Fibroblast of skin of left biceps (primary cell): ENCODE measurements around the gene CCSER1.

Experiments
- DNase-seq, 2 experiments: peaks; one replicate each; pipeline ENCODE4 v3.0.0-alpha.2; 2013; ENCODE audit warnings: low read depth in 2 of 2

CCSER1 gene

DNA sequence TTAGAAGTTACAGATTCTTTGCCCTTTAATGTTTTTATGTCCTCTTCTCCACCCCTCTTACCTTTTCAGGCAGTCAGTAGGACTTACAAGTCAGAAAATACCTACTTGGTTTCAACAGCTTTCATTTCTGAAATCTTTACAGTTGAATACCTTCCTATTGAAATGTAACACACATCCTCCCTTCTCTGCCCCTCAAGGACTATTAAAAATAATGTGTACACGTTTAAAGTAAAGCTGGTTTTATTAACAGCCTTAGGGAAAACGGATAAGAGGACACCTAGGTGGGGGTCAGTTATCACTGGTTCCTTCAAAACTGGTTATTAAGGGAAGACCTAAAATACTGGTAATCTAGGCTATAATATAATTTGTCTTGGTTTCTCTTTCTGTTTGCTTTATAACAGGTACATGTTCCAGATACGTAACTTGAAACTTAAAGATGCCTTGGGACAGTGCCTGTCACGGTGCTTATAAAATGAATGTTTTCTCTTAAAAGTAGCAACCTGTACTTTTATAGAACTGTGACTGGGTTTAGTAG is 1.8 kb downstream of the CCSER1 start:
- no peak for DNase-seq

- no peak for DNase-seq
Observed at GRCh38 chr4:90130076-90130475, 2.9 kb downstream of the CCSER1 start.

- DNase-seq, result no peak
Observed at GRCh38 chr4:90137555-90137954, 10.4 kb downstream of the CCSER1 start.

DNA sequence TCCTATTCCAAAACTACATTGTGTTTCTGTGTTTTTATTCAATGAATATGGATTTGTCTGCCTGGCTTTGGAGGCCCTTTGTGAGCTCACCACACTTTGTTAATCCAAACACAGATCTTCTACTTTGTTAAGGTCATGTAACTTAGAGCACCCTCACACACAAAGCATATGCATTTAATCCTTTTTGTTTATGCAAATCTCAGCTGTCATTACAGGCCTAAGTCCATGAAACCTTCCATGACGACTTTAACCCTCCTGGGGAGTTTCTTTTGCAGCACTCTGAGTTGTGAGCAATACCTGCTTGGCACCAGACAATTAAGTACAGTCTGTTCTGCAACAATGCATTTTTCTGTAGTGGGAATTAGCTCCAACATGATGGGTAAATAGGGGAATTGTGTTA is 14.9 kb downstream of the CCSER1 start:
- no peak for DNase-seq

DNA sequence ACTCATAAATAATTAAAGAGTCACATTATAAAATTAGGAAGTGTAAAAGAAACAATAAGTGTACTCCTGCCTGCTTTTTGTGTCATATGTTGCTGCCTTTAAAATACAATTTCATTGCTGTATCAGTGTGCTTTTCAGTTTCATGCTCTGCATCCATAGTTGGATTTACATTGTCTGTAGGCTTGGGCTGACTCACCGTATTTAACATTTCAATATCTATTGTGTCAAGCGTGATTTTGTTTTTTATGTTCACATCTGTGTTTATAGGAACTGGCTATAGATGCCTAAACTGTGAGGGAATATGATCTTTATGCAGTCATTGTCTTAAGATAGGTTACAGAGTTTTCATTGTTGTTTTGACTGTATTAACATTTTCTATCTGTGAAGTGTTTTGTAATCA is 18.1 kb downstream of the CCSER1 start:
- no peak for DNase-seq

GRCh38 chr4:90146306-90146705 is 19.1 kb downstream of the CCSER1 start:
- no peak for DNase-seq

DNA sequence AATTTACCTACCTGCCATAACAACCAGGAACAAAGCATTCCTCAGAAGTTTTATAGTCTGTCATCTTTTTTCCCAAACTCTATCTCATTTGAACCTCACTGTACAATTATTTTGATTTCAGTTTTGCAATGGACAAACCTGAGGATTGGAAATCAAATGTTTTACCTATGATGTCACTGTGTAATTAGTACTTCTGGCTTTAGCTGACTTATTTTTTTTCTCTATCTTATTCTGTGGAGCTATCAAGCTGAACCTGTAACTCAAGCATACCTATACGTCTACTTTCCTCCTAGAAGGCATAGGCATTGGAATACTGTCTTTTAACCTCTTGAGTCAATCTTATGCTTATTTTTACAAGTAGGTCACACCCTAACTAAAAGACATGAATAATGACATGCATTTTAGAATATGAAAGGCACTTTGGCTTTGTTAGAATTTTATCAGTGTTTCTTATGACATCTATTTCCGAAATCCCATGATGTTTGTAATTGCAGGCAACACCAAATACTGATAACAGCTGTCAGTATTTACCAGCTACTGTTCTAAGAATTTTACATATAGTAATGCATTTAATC is 21.5 kb downstream of the CCSER1 start:
- DNase-seq, result no peak

- DNase-seq, result no peak
Observed at GRCh38 chr4:90152024-90152423, 24.8 kb downstream of the CCSER1 start.

- DNase-seq, result no peak
Observed at GRCh38 chr4:90159193-90159592, 32.0 kb downstream of the CCSER1 start.

DNA sequence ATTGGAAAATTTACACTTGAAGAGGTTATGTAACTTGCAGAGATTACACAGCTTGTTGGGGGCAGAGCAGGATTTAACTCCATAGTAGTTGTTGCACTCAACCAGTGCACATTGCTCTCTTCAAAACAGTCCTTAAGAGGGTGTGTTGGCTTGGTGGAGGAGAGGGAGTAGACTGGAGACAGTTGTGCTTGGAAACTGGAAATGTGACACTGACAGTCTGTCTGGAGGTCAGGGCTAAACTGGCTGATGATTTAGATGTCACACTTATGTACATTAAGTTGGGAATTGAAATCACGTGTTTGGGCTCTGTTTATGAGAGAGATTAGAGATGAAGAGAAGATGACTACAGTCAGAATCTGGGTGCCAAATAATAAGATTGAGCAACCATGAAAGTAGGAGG is 32.9 kb downstream of the CCSER1 start:
- no peak for DNase-seq

DNA sequence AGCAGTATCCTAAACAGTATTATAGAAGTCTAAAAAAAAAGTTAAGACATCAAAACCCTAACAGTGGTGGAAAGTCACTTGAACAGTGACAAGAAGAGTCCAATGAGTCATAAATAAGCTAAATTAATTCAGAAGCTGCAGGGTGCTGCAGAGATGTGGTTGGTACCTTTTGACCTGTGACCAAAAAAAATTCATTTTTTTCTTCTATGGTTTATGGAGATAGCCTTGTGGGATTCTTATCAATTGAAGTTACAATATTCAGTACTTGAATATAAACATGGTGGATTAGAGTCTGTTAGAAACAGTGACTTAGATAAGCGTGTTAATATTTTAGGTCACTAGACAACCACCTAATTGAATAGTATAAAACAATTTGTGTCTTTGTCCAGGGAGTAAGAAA is 35.4 kb downstream of the CCSER1 start:
- DNase-seq, result no peak

GRCh38 chr4:90163872-90164271 is 36.7 kb downstream of the CCSER1 start:
- no peak for DNase-seq

DNA sequence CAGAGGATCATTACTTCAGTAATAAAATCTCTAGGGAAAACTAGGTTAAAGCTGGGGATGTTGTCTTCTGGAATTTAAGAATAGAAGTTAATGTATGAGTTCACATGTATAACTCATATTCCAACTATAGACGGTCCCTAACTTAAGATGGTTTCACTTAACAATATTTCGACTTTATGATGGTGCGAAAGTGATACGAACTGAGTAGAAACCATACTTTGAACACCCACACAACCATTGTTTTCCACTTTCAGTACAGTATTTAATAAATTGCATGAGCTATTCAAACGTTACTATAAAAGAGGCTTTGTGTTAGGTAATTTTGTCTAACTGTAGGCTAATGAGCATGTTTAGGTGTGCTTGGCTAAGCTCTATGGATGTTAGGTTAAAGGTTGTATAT is 38.7 kb downstream of the CCSER1 start:
- no peak for DNase-seq

DNA sequence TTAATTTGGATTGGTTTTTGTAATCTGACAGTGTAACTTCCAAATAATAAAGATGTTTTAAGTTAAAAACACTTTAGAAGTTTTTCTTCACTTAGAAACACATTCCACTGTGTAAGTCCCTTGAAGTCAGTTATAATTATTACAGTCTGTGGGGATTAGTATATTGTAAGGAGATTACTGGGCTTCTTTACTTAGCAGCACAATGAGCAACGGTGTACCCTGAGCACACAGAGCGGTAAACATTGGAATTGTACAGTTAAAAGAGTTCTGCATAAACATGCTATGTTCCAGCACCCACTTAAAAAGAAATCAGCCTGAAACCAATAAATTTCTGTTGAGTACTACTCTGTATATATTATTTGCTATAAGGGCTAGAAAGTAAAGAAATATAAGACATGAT is 44.3 kb downstream of the CCSER1 start:
- no peak for DNase-seq

DNA sequence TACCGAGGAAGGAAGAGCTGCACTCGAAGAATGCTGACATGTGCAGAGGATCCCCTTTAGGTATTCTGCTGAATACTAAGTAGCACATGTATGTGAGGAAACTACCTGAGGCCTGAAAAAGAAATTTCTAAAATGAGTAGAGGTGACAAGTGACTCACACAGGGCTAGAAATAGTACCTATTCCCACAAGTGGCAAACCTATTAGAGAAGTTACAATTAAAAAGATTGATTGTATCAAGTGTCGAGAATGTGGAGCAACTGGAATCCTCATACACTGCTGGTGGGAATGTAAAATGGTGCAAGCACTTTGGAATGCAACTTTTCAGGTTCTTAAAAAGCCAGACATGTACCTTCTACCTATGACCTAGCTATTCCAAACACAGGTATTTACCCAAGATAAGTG is 47.4 kb downstream of the CCSER1 start:
- no peak for DNase-seq

DNA sequence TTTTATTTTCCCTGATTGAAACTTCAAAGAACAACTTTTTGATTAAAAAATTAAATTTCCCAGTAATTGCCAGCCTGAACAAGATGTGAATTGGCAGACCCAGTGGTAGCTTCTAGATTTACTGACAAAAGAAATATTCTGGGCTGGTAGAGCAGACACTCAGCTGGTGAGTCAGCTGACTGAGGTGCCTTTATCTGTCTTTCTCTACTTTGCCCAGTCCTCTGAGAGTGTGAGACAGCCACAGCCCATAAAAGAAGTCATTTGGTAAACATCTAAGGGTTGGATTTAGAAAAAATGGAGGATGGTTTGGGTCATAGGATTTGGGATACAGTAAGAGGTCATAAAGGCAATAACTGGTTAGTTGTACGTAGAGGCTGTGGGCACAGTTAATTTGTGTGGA is 54.5 kb downstream of the CCSER1 start:
- DNase-seq, result no peak

- DNase-seq, result no peak
Observed at GRCh38 chr4:90183254-90183653, 56.1 kb downstream of the CCSER1 start.

GRCh38 chr4:90184560-90184959 is 57.4 kb downstream of the CCSER1 start:
- no peak for DNase-seq

- no peak for DNase-seq
Observed at GRCh38 chr4:90185416-90185815, 58.2 kb downstream of the CCSER1 start.

DNA sequence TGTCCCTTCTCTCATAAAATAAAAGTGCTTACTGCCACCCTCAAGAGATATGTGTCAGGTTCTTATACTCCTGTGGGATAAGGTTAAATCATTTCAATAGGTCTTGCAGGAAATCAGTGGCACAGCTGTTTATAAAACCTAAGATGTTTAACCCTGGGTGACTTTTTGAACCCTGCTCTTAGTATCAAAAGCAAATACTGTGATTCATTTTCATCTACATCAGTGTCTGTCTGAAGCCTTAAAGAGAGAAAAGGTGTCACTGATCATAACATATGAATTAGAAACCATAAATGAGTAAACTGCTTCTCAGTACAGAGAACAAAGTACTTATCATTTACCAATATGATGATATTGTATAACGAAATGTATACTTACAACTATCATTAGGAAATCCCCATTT is 59.0 kb downstream of the CCSER1 start:
- DNase-seq, result no peak

DNA sequence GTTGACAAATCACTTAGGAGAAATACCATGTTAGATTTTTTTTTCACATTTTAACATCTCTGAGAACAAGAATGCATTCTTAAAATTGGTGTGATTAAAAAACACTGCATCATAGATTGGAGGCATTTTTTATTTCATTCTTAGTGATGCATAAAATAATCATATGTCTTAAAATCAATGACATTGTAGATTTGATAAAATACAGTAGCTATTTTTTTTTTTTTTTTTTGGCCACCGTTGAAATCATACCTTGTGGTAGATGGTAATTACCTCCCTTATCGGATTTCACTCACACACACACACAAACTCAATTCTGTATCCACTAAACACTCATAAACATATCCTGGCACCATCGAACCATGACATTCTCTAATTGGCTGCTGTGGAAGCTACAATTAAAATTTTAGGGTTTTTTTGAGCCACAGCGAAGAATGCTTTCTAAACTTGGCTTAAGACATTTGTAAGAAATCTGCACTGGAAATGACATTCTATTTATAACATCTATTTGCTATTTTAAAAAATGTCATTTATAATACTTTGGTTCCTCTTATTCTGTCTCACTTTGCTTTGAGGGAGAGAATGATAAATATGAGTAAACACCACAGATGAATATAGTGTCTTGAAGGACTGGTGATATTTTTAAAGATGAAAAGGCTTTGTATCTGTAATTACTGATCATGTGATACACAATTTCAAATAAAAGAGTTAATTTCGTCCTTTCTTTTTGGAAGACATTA is 60.1 kb downstream of the CCSER1 start:
- DNase-seq, result no peak

GRCh38 chr4:90189178-90189577 is 62.0 kb downstream of the CCSER1 start:
- no peak for DNase-seq

DNA sequence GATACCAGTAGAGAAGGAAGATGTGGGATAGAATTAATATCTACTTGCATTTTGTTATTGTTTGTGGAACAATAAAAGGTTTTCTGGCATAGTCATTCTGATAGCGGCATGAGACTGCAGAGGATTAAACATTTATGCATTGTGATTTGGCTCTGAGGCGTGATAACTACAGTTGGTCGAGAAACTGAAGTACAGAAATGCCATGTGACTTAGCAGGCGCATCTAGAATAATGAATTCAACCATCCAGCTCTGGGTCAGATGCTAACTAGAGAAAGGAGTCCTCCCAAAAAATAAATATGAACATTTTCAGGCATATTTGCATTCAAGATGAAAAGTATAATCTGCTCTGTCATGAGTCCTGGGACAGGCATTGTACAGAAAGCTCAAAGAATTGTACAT is 62.8 kb downstream of the CCSER1 start:
- no peak for DNase-seq

GRCh38 chr4:90190525-90190924 is 63.3 kb downstream of the CCSER1 start:
- no peak for DNase-seq
